ENCODE results near the gene CHTF18.

The CHTF18 gene

DNA sequence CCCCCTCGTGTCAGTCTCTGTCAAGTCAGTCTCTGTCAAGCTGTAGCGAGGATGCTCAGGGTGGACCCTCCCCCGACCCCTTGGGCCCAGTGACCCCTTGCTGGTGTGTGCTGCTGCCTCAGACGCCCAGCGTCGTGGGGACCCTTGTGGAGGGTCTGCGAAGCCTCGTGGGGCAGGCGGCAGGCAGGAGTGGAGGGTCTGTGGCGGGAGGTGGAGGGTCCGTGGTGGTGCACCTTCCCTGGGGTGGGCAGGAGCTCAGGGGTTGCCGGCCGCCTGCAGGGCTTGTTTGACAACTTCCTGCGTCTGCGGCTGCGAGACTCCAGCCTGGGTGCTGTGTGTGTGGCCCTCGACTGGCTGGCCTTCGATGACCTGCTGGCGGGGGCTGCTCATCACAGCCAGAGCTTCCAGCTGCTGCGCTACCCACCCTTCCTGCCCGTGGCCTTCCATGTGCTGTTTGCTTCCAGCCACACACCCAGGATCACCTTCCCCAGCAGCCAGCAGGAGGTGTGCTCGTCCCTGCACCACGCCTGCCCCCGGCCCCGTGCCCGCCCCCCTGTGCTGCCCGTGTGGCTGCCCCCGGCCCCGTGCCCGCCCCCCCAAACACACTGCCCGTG, 6.5 kb downstream of the CHTF18 start:
- DNase-seq, result no peak

DNA sequence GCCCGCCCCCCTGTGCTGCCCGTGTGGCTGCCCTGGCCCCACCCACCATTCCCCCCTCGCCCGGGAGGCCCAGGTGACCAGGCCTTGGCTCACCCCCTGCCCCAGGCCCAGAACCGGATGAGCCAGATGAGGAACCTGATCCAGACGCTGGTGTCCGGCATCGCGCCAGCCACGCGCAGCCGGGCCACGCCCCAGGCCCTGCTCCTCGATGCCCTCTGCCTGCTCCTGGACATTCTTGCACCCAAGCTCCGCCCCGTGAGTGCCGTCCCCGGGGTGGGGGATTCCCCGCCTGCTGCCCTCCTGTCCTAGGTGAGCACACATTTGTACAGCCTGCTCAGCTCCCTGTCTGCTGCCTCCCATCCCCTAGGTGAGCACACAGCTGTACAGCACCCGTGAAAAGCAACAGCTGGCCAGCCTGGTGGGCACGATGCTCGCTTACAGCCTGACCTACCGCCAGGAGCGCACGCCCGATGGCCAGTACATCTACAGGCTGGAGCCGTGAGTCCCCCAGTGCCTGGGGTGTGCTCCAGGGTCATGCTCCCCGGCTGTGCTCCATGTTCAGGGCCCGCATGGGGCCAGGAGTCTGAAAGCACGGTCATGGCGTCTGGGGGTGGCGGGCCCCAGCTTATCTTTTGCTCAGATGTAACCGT, 7.3 kb downstream of the CHTF18 start:
- DNase-seq, result peak; percentile 39

DNA sequence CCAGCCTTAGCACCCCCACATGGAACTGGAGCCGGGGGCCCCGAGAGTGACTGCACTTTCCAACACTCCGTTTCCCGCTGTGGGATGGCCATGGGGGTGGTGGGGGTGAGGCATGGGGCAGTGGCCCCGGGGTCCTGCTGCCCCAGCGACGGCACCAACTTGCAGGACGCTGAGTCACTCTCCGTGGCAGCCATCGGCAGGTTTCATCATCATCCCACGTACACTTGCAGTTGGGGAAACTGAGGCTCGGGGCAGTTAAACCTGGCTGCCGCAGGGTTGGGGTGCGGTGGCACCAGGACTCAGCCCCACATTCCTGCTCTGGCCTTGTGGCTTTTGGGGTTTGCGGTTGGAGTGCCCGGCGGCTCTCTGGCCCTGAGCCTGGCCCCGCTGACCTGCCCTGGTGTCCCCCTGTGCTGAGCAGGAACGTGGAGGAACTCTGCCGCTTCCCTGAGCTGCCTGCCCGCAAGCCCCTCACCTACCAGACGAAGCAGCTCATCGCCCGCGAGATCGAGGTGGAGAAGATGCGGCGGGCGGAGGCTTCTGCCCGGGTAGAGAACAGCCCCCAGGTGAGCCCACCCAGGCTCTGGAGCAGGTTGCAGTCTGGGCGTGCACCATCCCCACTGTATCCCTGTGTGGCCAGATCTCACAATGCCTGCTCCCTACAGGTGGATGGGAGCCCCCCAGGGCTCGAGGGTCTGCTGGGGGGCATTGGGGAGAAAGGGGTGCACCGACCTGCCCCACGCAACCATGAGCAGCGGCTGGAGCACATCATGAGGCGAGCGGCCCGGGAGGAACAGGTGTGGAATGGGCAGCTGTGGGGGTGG, 8.1 kb downstream of the CHTF18 start:
- peak; percentile 31 for DNase-seq

DNA sequence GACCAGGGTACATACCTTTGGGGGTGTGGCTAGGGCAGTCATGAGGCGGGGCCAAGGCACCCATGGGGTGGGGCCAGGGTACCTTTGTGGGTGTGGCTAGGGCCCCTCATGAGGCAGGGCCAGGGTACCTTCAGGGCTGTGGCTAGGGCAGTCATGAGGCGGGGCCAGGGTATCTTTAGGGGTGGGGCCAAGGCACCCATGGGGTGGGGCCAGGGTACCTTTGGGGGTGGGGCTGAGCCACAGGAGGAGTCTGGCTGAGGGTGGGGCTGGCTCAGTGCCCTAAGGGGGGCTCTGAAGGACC, 8.7 kb downstream of the CHTF18 start:
- DNase-seq, result peak; percentile 73

DNA sequence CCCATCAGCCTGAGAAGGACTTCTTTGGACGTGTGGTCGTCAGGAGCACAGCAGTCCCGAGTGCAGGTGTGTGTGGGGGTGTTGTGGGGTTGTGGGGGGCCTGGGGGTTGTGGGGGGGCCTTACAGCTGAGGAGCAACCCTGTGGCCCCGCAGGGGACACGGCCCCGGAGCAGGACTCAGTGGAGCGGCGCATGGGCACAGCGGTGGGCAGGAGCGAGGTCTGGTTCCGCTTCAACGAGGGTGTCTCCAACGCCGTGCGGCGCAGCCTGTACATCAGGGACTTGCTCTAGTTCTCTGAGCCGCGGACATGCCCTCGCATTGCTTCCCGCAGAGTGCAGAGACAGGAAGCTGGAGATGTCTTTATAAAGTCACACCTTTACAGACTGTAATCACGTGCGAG, 9.3 kb downstream of the CHTF18 start:
- no peak for DNase-seq

DNA sequence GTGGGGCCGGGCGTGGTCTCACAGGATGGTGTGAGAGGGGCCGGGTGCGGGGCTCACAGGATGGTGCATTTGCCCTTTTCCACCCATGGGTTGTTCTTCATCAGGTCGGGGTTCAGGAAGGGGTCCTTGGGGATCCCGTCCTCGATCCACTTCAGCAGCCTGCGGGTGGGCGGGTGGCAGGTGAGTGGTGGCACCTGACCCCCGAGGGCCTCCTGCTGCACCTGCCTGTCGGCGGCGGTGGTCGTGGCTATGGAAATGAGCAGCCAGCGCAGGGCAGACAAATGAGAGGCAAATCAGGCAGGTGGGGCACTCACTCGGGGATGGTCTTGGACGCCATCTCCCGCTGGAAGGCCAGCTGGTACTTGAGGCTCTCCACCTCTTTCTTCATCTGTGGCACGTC, 10.2 kb downstream of the CHTF18 start:
- no peak for DNase-seq

DNA sequence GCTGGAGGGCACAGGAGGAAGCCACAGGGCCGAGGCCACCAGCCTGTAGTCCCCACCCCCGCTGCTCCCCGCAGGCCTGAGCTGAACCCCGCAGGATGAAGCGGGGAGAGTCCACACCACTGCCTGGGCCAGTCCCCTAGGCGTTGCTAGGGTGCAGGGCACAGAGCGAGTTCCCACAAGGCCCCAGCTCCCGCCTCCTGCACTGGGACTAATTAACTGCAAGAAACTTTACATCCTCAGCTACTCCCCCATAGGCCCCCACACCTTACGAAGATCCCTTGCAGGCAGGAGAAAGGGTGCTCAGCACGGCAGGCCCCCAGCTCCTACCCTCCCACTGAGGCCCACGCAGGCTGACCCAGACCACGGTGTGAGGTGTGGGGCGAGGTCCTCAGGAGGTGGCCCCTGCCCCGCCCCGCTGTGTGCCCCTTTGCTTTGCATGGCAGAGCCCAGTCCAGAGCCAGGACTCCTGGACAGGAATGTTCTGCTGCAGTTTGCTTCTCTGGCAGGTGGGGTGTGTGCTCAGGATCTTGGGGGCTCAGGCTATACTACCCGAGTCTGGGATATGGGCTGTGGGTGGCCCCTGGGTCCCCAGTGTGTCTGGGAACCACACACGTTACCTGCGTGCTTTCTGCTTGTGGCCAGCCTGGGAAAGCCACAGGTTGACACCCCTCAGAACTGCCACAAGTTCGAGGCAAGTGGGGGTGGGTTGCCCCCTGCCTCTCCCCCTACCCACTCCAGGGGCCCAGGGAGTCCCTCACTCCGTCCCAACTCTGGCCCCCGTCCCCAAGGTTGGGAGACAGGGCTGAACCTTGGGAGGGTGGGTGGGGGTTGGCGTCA, 10.9 kb downstream of the CHTF18 start:
- DNase-seq, result no peak

DNA sequence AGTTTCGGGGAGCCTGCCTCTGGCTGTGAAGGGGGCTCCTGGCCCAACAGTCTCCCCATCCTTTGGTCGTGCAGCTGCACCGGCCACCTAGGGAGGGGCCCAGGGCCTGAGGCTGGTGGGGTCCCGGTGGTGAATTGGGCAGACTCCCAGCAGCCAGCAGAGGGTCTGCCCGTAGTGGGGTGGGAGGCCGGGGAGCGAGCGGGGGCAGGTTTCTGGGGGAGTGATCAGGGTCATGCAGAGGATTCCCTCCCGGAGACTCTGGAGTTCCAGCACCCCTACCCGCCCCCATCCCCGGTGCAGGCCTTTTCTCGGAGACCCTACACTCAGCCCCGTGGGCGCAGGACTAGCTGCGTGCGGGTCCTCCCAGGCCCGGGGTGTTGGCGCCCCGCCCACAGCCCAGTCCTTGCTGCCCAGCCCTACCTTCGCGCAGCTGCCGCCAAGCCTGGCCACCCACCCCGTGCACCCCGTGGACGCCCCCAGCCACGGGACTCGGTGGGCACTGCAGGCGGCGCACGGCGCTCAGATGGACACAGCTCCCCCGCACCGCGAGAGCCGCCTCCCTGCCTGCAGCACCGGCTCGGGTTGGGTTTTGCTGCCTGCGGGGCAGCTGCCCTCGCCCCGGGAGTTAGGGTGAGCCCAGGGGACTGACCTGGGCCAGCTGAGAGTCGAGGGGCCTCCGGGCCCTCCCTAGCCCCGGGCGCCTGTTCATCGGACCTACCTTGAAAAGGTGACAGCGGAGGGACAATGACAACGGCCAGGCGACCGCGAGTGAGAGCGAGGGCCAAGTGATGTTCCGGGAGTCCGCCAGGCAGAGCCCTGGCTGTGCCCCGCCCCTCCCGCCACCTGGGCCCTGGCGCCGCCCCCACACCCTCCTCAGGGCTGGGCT, 11.8 kb downstream of the CHTF18 start, which contains the start of gene GNG13:
GNG13 (minus strand) TSS at position 787 of the 886 bp plus-strand sequence. CDS start 1,657 bp downstream, outside the sequence.
- no peak for DNase-seq

DNA sequence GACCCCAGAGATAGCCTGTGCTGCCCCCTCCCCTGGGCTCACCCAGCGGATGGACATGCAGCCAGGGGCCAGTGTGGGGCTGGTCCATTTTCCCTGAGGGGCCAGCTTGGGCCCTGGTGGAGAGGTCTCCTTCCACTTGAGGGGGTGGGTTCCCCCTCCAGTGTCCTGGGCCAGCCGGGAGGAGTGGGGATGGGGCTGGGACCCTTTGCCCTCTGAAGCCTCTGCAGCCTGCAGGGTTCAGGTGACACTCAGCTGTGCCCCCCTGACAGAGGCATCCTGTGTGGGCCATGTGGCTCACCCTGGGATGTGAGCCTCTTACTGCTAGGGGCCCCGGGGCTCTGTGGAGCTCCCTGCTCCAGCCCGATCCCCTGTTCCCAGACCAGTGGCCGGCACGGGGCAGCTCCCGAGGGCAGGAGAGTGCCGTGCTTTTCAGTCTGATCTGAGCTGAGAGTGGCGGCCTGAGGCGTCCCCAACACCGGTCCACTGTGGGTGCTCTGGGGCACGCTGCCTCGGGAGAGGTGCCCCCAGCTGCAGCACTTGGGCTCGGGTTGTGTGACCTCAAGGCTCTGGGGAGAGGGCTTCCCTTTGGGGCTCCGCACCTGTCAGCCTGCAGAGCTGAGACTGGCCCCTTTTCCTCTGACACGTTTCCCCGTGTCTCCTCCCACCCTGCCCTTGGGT, 12.6 kb downstream of the CHTF18 start:
- DNase-seq, result no peak

DNA sequence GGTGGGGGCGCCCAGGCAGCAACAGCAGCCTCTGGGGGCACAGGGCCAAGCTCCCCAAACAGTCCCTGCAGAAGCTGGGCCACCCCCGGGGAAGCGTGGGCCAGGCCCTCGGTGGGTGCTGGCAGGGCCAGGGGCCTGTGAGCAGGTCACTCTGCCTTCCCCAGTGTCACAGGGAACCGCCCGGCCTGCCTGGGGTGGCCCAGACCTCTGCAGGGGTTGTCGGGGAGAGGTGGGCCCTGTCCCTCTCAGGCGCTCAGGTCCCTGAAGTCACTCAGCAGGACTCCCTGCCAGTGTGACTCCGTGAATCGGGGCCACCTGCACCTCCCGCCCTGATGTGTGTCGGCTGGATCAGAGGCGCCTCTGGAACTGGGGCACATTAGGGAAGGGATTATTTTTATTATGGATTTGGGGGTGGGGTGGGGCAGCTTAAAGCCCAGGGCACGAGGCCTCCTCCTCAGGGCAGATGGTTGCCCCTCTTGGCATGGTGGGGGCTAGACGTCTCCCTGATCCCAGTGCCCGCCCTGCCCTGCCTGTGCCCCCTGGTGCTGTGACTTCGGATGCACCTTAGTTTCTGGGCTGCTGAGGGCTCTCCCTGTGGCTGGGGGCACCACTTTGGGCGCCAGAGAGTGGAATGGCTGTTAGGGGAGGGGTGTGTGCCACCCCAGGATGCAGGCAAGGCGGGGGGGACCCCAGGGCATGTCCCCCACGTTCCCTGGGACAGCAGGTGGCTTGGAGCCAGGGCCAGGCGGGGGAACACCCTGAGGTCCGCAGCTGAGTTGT, 13.4 kb downstream of the CHTF18 start:
- DNase-seq, result no peak

DNA sequence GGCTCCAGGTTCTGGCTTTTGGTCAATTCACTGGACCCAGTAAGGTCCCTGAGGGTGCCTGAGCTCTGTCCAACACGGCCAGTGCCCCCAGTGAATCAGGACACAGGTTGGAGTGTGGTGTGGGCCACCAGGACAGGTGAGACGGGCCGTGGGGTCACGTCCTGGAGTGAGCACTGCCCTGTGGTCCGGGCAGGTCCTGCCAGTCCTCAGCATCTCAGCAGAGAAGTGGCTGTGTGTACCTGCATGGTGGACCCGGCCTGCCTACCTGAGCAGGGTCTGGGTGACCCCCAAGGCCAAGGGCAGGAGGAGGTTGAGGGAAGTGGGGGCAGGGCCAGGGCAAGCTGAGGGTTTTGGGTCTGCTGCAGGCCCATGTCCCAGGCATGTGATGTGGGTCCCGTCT, 14.0 kb downstream of the CHTF18 start:
- DNase-seq, result no peak

DNA sequence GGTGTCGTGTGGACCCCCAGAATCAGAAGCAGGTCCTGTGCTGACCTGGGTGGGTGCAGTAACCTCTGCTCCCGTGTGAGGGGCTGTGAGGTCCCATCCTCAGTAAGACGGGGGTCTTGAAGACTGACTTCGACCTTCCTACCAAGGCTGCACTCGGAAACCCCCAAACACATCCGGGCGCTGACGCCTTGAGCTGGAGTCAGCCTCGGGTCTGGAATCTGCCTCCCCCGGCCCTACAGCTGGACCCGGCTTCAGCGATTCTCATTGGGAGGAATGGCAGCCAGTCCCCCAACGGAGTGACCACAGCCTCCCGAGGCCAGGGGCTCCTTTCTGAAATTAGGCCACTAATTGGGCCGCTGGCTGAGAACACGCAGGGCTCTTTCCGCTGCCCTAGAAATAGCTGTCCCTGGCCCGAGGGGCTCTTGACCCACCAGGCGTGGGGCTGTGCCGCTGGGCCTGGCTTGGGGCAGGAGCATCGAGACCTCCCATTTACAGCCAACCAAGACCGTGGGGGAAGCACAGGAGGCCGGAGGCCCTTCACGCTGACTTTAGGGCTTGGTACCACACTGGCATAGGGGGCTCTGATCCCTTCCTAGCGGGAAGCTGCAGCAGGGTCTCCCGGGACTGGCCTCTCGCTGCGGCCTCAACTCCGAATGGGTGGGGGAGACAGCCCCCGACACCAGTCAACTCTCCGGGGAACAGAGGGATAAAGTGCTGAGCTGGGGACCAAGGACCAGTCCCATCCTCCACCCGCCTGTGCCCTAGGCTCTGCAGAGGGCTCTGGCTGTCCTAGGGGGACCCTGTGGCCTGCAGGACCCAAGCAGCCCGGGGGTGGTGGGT, 14.7 kb downstream of the CHTF18 start:
- DNase-seq, result no peak

DNA sequence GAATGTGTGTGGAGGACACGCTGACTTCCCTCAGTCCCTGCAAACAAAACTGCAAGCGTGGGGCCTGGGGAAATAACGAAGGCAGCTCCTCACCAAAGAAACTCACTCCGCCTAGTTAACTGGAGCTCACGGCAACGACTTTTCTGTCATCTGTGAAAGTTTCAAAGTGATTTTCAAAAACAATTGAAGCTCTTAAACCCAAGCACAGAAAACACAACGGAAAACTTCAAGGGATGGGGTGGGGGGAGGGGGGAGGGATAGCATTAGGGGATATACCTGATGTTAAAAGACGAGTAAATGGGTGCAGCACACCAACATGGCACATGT, 15.3 kb downstream of the CHTF18 start:
- DNase-seq, result no peak

DNA sequence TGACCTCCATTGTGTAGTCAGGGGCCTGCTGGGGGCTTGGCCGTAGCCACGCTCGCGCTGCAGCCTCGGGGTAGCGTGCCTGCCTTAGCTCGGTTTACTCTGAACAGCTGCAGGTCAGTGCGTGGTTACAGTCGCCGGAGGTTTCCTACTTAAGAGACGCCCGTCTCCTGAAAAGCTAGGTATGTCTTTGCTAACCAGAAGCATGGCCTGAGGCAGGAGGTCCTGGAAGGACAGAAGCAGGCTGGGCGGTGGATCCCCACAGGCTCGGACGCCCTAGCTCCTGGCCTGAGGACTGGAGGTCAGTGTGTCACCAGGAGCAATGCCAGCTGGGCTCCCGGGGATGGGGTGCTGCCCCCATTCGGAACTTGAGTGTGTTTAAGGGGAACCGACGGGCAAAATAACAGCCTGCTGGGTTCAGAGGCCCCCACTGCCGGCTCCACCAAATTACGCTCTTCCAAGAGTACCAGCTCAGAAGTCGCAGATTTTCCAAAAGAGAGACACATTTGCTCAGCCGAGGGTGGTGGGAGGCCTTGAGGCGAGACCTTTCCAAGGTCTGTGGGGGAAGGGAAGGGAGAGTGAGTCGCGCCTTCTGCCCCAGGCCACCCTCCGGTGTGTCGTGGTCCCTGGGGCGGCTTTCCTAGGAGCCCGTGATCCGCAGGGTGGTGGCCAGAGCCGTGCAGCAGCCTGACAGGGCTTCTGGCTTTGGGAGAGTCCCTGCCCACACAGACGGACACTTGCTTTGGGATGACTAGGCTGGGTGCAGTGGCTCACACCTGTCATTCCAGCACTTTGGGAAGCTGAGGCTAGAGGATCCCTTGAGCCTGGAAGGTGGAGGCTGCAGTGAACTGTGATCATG, 16.0 kb downstream of the CHTF18 start:
- no peak for DNase-seq

DNA sequence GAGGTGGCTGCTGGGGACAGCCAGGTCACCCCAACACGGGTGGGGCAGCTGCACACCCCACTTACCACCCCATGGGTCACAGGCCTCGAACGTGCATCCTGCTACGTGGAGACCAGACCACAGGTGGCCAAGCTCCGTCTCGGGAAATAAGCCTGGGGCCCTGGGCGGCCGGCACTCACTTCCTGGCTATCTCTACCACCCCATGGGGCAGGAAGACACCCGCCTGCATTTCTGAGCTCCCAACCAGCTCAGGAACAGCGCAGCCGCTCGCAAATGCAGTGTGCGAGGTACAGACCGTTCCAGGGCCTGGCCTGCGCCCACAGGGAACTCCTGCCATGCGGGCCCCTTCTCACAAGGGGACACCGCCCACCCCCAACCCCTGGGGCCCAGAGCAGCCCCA, 17.1 kb downstream of the CHTF18 start:
- no peak for DNase-seq

DNA sequence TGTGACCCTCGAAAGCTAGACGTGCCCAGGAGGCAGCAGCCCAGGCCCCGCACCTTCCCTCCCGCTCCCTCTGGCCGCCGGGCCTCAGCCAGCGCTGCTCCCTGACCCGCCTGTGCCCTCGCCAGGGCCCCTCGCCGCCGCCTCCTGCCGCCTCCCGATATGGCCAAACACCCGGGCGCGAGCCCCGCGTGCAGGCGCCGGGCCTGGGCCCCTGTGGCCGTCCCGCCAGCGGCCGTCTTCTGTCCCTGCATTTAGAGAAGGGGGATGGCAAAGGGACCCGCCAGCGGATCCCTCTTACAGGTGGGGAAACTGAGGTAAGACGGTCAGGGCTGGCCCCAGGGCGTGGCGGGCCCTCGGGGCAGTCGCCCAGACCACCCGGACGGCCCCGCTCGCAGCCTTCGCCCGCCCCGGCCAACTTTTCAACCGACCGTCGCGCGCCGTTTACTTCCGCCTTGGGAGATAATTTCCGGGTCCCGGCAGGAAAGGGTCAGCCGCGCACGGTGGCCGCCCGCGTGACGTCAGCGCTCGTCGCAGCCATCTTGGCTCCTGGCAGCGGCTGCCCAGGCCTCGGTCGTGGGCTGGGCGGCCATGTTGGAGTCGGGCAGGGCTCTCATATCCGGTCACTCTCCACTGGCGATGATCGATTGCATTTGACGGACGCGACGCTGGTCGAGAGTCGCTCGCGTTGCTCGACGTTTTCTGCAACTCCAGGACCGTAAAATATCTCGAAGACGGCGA, 19.1 kb downstream of the CHTF18 start:
- DNase-seq, result peak; percentile 70

DNA sequence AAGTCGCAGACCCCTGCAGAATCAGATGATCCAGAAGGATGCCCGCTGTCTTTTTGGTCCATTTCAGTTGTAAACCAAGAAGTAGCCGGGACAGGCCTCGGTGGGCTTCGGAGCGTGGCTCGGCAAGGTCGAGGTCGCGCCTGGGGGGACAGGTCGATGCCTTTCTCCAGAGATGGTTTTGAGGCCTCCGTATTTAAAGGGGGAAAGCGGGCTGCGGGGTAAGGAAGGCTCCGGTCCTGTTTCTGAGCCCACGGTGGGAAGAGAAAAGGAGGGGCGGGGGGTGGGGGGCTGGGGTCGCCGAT, 19.6 kb downstream of the CHTF18 start:
- DNase-seq, result no peak

DNA sequence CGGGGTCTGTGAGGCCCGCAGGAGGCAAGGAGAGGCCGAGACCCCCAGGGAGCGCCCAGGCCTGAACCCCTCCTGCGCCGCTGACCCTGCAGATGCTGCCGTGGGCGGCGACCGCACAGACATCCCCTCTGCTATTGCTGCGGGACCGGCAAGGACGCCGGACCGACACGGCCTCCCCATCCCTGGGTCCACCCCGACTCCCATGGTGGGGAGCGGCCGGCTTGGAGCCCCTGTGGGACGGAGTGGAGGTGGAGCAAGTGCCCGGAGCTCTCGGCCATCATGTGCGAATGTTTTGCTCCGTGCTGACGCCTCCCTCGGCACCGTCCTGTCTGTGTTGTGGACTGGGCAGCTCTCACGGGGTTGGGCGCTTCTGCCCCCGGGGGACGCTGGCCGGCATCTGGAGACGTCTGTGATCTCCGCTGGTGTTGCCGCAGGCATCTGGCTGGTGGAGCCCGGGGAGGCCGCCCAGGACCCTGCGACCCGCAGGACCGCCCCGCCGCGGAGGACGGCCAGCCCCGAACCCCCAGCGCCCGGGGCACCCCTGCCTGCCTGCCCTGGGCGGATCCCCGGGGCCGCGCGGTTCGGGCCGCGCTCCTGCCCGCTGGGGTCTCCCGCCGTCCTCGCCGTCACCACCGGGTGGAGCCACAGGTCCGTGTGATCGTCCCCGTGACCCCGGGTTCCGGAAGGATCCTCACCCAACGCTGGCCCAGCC, 24.9 kb downstream of the CHTF18 start:
- no peak for DNase-seq

Measured in 8988T (cell line).